ENCODE measurements around the gene NUAK2.

DNA sequence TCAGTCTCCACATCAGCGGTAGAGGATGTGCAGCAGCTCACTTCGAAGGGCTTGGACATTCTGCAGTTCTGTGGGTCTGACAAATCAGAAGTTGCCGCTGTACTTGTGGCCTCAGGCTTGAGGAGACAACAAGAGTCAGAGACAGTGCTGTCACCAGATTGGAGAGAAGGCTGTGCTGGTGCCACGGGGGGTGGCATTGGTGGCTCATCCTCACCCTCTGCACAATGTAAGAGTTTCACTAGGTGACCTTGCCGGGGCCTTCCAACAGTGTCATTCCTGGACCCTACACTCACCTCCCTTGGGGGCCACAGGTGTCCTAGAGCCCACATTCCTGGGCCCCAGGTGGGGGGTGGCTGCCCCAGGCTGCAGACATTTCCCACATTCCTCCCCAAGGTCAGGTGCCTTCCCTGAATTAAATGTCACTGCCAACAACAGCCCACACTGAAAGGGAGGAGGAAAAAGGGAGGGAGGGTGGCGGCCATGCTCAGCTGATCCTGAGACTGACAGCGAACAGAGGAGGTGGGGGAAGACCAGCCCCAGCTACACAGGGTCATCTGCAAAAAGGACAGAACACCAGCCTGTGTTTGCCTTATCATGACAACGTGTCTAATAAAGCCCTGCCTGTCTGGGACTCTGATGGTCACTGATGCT is 47.4 kb downstream of the NUAK2 start:
- TF ChIP-seq TARDBP (IDR thresholded peaks at IDR 0.05) (no peak), ARNT (IDR thresholded peaks at IDR 0.05) (no peak), LEF1 (IDR thresholded peaks at IDR 0.05; ENCODE audit: borderline replicate concordance) (no peak), FOXA1 (IDR thresholded peaks at IDR 0.05) (no peak), CTBP1 (IDR thresholded peaks at IDR 0.05; ENCODE audit: borderline replicate concordance) (no peak), FOXK2 (IDR thresholded peaks at IDR 0.05) (no peak), ZNF384 (IDR thresholded peaks at IDR 0.05) (no peak), SP1 (IDR thresholded peaks at IDR 0.05) (no peak)
- TF ChIP-seq, protein P1, sequence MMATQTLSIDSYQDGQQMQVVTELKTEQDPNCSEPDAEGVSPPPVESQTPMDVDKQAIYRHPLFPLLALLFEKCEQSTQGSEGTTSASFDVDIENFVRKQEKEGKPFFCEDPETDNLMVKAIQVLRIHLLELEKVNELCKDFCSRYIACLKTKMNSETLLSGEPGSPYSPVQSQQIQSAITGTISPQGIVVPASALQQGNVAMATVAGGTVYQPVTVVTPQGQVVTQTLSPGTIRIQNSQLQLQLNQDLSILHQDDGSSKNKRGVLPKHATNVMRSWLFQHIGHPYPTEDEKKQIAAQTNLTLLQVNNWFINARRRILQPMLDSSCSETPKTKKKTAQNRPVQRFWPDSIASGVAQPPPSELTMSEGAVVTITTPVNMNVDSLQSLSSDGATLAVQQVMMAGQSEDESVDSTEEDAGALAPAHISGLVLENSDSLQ (IDR thresholded peaks at IDR 0.05), result no peak

Measured in HEK293T (cell line).